ENCODE measurements around the gene TIMM8A.
A peak's percentile ranks its signal among the peaks of the same experiment; 100 is the strongest.

Gene TIMM8A, protein sequence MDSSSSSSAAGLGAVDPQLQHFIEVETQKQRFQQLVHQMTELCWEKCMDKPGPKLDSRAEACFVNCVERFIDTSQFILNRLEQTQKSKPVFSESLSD

DNA sequence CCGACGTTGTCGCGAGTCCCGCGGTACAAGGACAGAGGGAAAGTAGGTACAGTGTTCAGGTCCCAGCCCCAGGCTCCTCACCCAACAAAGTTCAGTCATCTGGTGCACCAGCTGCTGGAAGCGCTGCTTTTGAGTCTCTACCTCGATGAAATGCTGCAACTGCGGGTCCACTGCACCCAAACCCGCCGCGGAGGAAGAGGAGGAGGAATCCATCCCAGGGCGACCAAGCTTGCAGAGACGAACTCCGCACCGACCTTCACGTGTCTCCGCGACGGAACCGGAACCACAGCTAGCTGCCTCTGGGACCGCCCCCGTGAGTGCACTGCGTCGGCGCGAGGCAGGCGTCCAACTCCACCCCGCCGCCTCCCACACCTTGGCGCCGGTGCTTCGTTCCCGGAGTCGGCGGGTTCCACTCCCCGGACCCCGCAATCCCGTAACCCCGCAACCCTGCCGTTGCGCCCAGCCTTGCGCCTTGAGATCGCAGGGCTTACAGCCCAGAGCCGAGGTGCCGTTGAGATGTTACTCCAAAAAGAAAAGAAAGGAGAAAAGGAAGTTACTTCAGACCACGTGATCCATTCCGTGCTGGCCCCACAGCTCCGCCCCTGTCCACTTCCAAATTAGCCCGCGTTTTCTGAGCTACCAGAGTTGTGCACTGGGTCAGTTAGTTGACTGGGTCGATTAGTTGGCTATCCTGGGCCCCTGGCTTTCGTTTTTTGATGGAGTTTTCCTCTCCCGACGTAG is at the start of gene TIMM8A:
TIMM8A (minus strand) TSS at position 291 of the 741 bp plus-strand sequence; CDS start at position 213, 78 bp downstream.
- peak within 1 kb of the TSS; percentile 86 for H3K9ac ChIP-seq (ENCODE audit: low read length)
- H3K4me1 ChIP-seq (ENCODE audit: control insufficient read depth, low read depth, low read length), result peaks cover 7% of the 10 kb centered on the region
- H3K27ac ChIP-seq (ENCODE audit: low read length), result peak within 1 kb of the TSS; percentile 79
- H3K4me3 ChIP-seq (ENCODE audit: low read length), result peak within 1 kb of the TSS; percentile 78
- H3K36me3 ChIP-seq (ENCODE audit: control insufficient read depth, low read depth, low read length), result peaks cover 28% of the 10 kb centered on the region
- H3K27me3 ChIP-seq (ENCODE audit: control insufficient read depth, insufficient read depth, low read length), result no peaks in the 10 kb centered on the region
- H3K9me3 ChIP-seq (ENCODE audit: control insufficient read depth, low read depth, low read length), result no peaks in the 10 kb centered on the region

DNA sequence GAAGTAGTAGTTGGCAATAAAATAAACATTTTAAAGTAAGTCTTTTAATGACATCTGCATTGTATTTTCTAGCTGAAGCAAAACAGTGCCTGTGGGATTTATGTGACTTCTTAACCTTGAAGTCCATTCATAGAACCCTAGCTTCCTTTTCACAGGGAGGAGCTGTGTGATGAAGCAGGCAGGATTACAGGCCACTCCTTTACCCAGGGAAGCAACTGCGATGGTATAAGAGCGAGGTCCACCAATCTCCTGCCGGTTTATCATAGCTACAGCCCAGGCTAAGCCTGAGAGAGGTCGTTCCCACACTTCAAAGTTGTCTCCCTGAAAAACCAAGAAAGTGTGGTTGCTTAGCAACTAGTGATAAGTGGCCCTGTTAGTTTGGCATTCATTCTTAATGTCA is 49.2 kb upstream of the TIMM8A start:
- peaks cover 66% of the 10 kb centered on the region for H3K36me3 ChIP-seq (ENCODE audit: control insufficient read depth, low read depth, low read length)

DNA sequence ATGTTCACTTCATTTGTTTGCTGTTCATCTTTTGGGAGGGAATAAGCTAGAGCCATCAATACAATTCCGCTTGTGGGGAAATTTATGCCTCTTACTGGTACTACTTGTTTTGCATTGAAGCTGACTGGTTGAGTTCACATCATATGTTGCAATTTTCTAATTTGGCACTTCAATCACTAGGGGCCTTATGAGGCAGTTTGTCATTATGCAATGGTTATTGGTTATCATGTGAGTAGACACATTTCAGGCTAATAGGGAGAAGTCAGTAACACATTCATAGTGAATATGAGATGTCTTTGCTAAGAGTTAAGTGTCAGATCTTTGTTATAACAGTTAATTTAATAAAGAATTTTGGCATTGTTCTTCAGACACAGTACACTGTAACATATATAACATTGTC is 47.2 kb upstream of the TIMM8A start:
- Histone ChIP-seq H3K27ac (ENCODE audit: low read length) (no peak overlapping the region), H3K36me3 (ENCODE audit: control insufficient read depth, low read depth, low read length) (peaks cover 64% of the 10 kb centered on the region), H3K9ac (ENCODE audit: low read length) (no peak overlapping the region), H3K4me3 (ENCODE audit: low read length) (no peak overlapping the region), H3K9me3 (ENCODE audit: control insufficient read depth, low read depth, low read length) (no peaks in the 10 kb centered on the region), H3K27me3 (ENCODE audit: control insufficient read depth, insufficient read depth, low read length) (no peaks in the 10 kb centered on the region), H3K4me1 (ENCODE audit: control insufficient read depth, low read depth, low read length) (peaks cover 9% of the 10 kb centered on the region)

More for the DNA sequence above, 49.2 kb upstream of the TIMM8A start:
- H3K9me3 ChIP-seq (ENCODE audit: control insufficient read depth, low read depth, low read length), result no peaks in the 10 kb centered on the region
- no peak overlapping the region for H3K27ac ChIP-seq (ENCODE audit: low read length)
- H3K9ac ChIP-seq (ENCODE audit: low read length), result no peak overlapping the region
- no peaks in the 10 kb centered on the region for H3K27me3 ChIP-seq (ENCODE audit: control insufficient read depth, insufficient read depth, low read length)
- H3K4me1 ChIP-seq (ENCODE audit: control insufficient read depth, low read depth, low read length), result no peaks in the 10 kb centered on the region
- no peak overlapping the region for H3K4me3 ChIP-seq (ENCODE audit: low read length)

DNA sequence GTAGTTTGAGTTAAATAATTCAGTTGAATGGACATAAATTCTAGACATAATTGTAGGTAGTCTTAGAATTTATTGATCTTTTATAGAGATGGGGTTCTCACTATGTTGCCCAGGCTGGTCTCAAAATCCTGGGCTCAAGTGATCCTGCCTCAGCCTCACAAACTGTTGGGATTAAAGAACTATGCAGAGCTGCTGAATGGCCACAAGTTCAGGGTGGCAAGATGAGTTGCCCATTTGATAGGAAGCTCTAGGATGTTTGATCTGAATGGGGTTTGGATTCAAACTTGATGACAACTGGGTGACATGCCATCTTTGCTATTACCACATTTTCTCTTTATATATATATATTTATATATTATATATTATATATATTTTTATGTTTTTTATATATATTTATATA is 45.8 kb upstream of the TIMM8A start:
- H3K27ac ChIP-seq (ENCODE audit: low read length), result no peak overlapping the region
- no peak overlapping the region for H3K4me3 ChIP-seq (ENCODE audit: low read length)

DNA sequence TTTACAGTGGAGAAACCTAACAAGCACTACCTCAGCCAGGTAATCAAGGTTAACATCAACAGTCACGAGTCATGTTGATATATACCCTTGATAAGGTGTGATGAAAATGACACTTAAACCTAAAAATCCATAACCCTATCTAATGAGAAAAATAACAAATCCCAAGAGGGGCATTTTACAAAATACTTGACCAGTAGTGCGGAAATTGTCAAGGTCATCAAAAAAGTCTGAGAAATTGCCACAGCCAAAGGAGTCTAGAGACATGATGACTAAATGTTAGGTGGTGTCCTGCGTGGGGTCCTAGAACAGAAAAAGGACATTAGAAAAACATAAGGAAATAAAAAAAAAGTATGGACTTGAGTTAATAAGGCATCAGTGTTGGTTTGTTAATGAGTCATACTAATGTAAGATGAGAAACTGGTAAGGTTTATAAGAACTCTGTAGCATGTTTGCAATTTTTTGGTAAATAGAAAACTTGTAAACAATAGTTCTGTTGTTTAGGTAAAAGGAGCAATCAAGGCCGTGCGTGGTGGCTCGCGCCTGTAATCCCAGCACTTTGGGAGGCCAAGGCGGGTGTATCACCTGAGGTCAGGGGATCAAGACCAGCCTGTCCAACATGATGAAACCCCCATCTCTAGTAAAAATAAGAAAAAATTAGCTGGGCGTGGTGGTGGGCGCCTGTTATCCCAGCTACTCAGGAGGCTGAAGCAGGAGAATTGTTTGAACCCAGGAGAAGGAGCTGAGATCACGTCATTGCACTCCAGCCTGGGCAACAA is 45.2 kb upstream of the TIMM8A start:
- no peak overlapping the region for H3K27ac ChIP-seq (ENCODE audit: low read length)
- H3K9me3 ChIP-seq (ENCODE audit: control insufficient read depth, low read depth, low read length), result no peaks in the 10 kb centered on the region
- H3K9ac ChIP-seq (ENCODE audit: low read length), result peak overlapping the region; percentile 19
- peak overlapping the region; percentile 99 for H3K4me3 ChIP-seq (ENCODE audit: low read length)
- H3K4me1 ChIP-seq (ENCODE audit: control insufficient read depth, low read depth, low read length), result peaks cover 18% of the 10 kb centered on the region
- H3K36me3 ChIP-seq (ENCODE audit: control insufficient read depth, low read depth, low read length), result peaks cover 53% of the 10 kb centered on the region
- H3K27me3 ChIP-seq (ENCODE audit: control insufficient read depth, insufficient read depth, low read length), result no peaks in the 10 kb centered on the region

More for the DNA sequence above, 45.8 kb upstream of the TIMM8A start:
- H3K9me3 ChIP-seq (ENCODE audit: control insufficient read depth, low read depth, low read length), result no peaks in the 10 kb centered on the region
- no peaks in the 10 kb centered on the region for H3K27me3 ChIP-seq (ENCODE audit: control insufficient read depth, insufficient read depth, low read length)
- peaks cover 18% of the 10 kb centered on the region for H3K4me1 ChIP-seq (ENCODE audit: control insufficient read depth, low read depth, low read length)
- H3K36me3 ChIP-seq (ENCODE audit: control insufficient read depth, low read depth, low read length), result peaks cover 53% of the 10 kb centered on the region
- no peak overlapping the region for H3K9ac ChIP-seq (ENCODE audit: low read length)

DNA sequence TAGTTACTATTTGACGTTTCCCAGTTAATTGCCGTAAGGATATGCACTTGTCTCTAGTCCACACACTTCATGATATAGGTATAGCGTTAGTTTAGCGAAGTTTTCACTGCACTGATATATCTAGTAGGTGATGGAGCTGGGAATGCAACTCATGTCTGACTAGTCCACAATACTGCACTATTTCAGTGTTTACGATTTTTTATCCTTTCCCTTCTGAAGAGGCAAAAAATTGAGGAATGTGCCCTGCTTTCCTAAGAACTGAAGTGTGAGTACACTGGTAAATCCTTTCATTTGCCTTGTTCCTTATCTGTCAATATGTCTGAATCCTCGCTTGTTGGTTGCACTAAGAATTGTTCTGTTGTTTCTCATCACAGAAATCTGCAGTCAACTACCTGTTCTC is 43.3 kb upstream of the TIMM8A start:
- peak overlapping the region; percentile 98 for H3K27ac ChIP-seq (ENCODE audit: low read length)
- H3K27me3 ChIP-seq (ENCODE audit: control insufficient read depth, insufficient read depth, low read length), result no peaks in the 10 kb centered on the region
- H3K36me3 ChIP-seq (ENCODE audit: control insufficient read depth, low read depth, low read length), result peaks cover 50% of the 10 kb centered on the region

DNA sequence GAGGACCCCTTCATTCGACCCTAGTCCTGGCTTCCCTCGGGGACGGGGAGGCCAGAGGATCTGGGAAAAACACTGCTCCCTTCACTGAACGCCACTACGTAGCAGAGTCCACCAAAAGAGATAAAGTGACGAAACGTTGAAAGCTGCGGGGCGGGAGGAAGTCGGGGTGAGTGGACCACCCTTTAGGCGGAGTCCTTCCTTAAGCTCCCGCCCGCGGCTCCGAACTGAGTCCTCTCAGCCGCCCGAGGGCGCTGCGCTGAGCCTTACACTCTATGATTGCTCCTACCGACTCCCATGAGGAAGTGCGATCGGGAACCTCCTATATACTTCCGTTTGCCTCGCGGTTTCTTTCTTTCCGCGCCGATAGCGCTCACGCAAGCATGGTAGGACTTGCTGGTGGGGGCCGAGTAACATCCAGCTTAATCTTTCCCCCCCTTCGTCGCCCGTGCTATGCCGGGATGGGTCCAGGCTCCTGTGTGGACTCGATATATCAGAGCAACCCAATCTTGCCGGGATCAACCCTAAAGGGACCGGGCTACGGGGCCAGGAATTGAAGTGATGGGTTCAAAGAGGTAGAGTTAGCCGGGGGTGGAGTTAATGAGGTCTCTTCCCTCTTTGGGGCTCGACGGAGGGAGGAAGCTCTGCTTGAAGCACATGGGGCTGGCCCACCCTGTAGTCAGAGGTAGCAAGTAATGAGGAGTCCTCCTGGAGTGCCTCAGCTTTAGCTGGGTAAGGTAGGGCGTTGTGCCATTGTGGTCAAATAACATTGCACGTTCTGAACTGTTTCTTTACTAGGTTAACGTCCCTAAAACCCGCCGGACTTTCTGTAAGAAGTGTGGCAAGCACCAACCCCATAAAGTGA is 42.4 kb upstream of the TIMM8A start, which contains the start of gene RPL36A:
RPL36A (plus strand) TSS at position 348 of the 862 bp plus-strand sequence; CDS start at position 381, 33 bp downstream.
- Histone ChIP-seq H3K27ac (ENCODE audit: low read length) (peak within 1 kb of the TSS; percentile 98), H3K9ac (ENCODE audit: low read length) (peak within 1 kb of the TSS; percentile 100), H3K4me1 (ENCODE audit: control insufficient read depth, low read depth, low read length) (peaks cover 23% of the 10 kb centered on the region), H3K27me3 (ENCODE audit: control insufficient read depth, insufficient read depth, low read length) (no peaks in the 10 kb centered on the region), H3K4me3 (ENCODE audit: low read length) (peak within 1 kb of the TSS; percentile 99), H3K9me3 (ENCODE audit: control insufficient read depth, low read depth, low read length) (no peaks in the 10 kb centered on the region), H3K36me3 (ENCODE audit: control insufficient read depth, low read depth, low read length) (peaks cover 45% of the 10 kb centered on the region)

More for the DNA sequence above, 43.3 kb upstream of the TIMM8A start:
- Histone ChIP-seq H3K9me3 (ENCODE audit: control insufficient read depth, low read depth, low read length) (no peaks in the 10 kb centered on the region), H3K9ac (ENCODE audit: low read length) (peak overlapping the region; percentile 100), H3K4me1 (ENCODE audit: control insufficient read depth, low read depth, low read length) (peaks cover 18% of the 10 kb centered on the region), H3K4me3 (ENCODE audit: low read length) (peak overlapping the region; percentile 99)

DNA sequence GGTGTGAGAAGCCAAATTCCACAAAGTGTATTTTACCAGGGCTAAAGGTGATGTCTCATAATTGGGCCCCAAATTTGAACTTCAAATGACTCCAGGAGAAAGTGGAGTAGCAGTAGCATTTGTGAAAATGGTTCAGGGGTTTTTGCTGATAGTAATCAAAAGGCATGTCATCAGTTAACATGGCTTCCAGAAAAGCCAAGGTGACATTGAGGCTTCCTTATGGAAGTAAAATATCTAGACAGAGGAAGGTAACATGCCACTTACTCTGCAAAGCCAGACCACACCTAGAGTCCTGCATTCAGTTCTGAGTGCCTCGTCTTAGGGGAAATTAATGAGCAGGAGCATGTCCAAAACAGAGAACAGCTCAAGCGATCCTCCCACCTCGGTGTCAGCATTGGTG is 40.1 kb upstream of the TIMM8A start:
- Histone ChIP-seq H3K9ac (ENCODE audit: low read length) (no peak overlapping the region), H3K4me1 (ENCODE audit: control insufficient read depth, low read depth, low read length) (peaks cover 23% of the 10 kb centered on the region), H3K4me3 (ENCODE audit: low read length) (no peak overlapping the region), H3K27ac (ENCODE audit: low read length) (no peak overlapping the region), H3K27me3 (ENCODE audit: control insufficient read depth, insufficient read depth, low read length) (no peaks in the 10 kb centered on the region), H3K9me3 (ENCODE audit: control insufficient read depth, low read depth, low read length) (no peaks in the 10 kb centered on the region), H3K36me3 (ENCODE audit: control insufficient read depth, low read depth, low read length) (peaks cover 25% of the 10 kb centered on the region)

DNA sequence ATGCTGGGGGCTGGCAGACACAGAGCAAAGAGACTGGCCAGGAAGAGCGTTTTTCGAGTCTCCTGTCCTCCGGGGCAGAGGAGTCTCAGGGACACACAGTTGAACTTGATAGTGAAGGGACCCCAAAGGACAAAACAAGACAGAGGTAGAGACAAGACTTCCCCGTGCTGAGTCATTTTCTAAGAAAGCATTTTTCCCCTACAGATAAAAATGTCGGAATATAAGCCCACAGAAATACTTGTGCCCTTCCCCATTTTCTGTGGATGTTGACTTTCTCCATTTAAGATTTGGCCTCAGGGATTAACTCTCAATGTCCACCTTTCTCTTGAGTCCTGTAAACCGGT is 38.0 kb upstream of the TIMM8A start:
- H3K9ac ChIP-seq (ENCODE audit: low read length), result no peak overlapping the region
- no peak overlapping the region for H3K4me3 ChIP-seq (ENCODE audit: low read length)
- H3K4me1 ChIP-seq (ENCODE audit: control insufficient read depth, low read depth, low read length), result peaks cover 19% of the 10 kb centered on the region
- peaks cover 4% of the 10 kb centered on the region for H3K36me3 ChIP-seq (ENCODE audit: control insufficient read depth, low read depth, low read length)
- H3K9me3 ChIP-seq (ENCODE audit: control insufficient read depth, low read depth, low read length), result no peaks in the 10 kb centered on the region
- no peak overlapping the region for H3K27ac ChIP-seq (ENCODE audit: low read length)
- H3K27me3 ChIP-seq (ENCODE audit: control insufficient read depth, insufficient read depth, low read length), result no peaks in the 10 kb centered on the region

DNA sequence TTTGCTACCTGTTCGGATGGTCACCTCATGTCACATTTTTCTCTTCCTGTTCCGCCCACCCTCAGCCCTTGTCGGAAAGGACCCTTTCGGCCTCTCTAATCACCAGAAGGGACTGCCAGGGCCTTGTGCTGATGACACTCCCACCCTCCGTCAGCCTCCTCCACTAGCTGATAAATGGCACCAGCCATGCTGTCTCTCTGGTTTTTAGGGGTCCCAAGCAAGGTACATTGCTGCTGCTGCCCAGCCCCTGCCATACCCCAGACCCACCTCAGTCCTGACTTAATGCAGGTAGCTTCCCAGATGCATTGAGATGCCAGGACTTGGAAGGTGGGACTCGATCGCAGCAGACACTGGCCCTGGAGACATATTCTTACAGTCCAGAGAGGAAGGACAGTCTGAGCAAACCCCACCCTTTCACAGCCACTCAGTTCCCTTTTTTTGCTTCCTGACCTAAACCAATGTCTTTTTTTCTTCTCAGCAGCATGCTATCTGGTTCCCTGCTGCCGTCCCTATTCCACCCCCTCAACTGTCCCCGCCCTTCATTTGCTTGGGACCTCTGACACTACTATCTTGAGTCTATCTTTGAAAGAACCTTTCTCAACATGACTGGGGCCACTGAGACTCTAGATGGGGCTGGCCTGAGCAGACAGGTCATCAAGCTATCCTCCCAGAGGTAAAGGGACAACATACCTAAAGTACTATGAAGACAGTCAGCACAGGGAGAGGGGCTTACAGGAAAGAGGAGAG is 37.4 kb upstream of the TIMM8A start, which contains the start of gene BTK:
BTK (minus strand) TSS at position 397 of the 747 bp plus-strand sequence. CDS start 10,907 bp downstream, outside the sequence.
- no peaks in the 10 kb centered on the region for H3K36me3 ChIP-seq (ENCODE audit: control insufficient read depth, low read depth, low read length)
- no peaks in the 10 kb centered on the region for H3K27me3 ChIP-seq (ENCODE audit: control insufficient read depth, insufficient read depth, low read length)
- H3K27ac ChIP-seq (ENCODE audit: low read length), result no peak within 1 kb of the TSS
- no peaks in the 10 kb centered on the region for H3K9me3 ChIP-seq (ENCODE audit: control insufficient read depth, low read depth, low read length)
- no peak within 1 kb of the TSS for H3K9ac ChIP-seq (ENCODE audit: low read length)
- H3K4me1 ChIP-seq (ENCODE audit: control insufficient read depth, low read depth, low read length), result peaks cover 19% of the 10 kb centered on the region
- H3K4me3 ChIP-seq (ENCODE audit: low read length), result no peak within 1 kb of the TSS

Measured in iPS-18a (cell line).